ENCODE measurements around the gene NIT1. TPM values are rescaled to one million over a fixed set of nuclear protein-coding genes. Genes with fewer than 3 reads are reported as not detected.
A peak's percentile ranks its signal among the peaks of the same experiment; 100 is the strongest.

Gene NIT1
- total RNA-seq, 4 donors from 2014 or later: 28.3 to 58.2 (median 39.6) TPM

DNA sequence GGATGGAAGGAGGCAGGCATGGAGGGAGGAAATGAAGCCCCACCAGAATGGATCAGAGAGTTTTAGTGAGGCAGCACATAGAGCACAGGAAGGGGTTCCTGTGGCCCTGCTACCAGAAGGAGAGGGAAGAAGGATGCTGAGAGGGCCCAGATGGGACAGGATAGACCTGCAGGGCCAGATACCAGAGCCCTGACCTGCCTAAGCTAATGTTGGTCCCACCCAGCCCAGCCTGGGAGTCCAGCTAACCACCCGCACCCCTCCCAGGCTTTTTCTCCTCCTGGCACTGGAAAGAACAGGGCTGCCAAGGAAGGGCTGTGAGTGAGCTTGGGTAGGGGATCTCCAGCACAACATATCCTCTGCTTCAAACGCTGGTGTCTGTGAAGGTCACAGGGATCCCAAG, 35.4 kb upstream of the NIT1 start:
- Histone ChIP-seq H3K27ac (peak overlapping the region; percentile 92), H3K36me3 (no peaks in the 10 kb centered on the region), H3K4me3 (no peak overlapping the region), H3K27me3 (no peaks in the 10 kb centered on the region), H3K4me1 (peaks cover 57% of the 10 kb centered on the region), H3K9me3 (no peaks in the 10 kb centered on the region)
- WGBS: 65% methylated on average over 2 of the region's 2 CpGs
- no peak for DNase-seq (ENCODE audit: low spot score in 2 of 2)
- no peak for TF ChIP-seq EP300 (IDR thresholded peaks at IDR 0.05)
- no peak for TF ChIP-seq POLR2AphosphoS5 (IDR thresholded peaks at IDR 0.05)
- TF ChIP-seq, protein P1, sequence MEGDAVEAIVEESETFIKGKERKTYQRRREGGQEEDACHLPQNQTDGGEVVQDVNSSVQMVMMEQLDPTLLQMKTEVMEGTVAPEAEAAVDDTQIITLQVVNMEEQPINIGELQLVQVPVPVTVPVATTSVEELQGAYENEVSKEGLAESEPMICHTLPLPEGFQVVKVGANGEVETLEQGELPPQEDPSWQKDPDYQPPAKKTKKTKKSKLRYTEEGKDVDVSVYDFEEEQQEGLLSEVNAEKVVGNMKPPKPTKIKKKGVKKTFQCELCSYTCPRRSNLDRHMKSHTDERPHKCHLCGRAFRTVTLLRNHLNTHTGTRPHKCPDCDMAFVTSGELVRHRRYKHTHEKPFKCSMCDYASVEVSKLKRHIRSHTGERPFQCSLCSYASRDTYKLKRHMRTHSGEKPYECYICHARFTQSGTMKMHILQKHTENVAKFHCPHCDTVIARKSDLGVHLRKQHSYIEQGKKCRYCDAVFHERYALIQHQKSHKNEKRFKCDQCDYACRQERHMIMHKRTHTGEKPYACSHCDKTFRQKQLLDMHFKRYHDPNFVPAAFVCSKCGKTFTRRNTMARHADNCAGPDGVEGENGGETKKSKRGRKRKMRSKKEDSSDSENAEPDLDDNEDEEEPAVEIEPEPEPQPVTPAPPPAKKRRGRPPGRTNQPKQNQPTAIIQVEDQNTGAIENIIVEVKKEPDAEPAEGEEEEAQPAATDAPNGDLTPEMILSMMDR (IDR thresholded peaks at IDR 0.05): no peak
- TF ChIP-seq POLR2A (IDR thresholded peaks at IDR 0.05): no peak

DNA sequence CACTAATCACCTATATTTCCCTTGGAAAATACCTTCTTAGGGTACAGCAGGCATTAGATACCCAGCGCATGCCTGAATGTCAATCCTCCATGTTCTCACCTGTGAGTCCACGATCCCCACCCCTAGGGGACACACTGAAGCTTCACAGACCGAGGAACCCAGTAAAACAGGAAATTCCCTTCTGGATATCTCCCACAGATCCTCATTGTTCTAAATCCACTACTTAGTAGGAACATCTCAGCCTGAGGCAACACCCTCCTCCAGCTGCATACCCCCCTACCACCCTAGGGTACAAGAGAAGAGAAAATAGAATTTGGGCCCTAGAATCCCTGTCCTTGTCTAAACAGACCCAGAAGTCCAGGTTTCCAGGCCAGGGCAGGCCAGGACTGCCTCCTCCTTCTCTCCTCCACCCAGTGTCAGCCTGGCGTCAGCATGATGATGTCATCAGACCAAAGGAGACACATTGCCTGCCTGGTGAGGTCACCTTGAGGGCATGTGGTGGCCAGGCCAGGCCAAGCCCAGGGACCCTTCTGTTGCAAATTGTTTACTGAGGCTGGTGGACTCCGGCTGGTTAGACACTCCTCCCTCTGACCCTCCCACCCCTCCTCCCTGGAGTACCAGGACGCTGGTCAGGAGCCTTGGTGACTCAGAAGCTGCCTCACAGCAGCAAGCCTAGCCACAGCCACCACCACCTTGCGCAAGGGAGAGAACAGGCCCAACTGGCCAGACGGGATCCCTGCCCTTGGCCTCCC, 34.7 kb upstream of the NIT1 start:
- WGBS: 38% methylated on average over 5 of the region's 8 CpGs
- peak overlapping the region; percentile 45 for H3K4me3 ChIP-seq
- peaks cover 57% of the 10 kb centered on the region for H3K4me1 ChIP-seq
- H3K27ac ChIP-seq: peak overlapping the region; percentile 92
- TF ChIP-seq, protein P1 (IDR thresholded peaks at IDR 0.05): no peak
- peak; percentile 18 to 97 (median 94) for TF ChIP-seq POLR2AphosphoS5 (IDR thresholded peaks at IDR 0.05)
- H3K36me3 ChIP-seq: no peaks in the 10 kb centered on the region
- H3K27me3 ChIP-seq: no peaks in the 10 kb centered on the region
- no peaks in the 10 kb centered on the region for H3K9me3 ChIP-seq
- peak; percentile 91 to 95 for DNase-seq (ENCODE audit: low spot score in 2 of 2)

DNA sequence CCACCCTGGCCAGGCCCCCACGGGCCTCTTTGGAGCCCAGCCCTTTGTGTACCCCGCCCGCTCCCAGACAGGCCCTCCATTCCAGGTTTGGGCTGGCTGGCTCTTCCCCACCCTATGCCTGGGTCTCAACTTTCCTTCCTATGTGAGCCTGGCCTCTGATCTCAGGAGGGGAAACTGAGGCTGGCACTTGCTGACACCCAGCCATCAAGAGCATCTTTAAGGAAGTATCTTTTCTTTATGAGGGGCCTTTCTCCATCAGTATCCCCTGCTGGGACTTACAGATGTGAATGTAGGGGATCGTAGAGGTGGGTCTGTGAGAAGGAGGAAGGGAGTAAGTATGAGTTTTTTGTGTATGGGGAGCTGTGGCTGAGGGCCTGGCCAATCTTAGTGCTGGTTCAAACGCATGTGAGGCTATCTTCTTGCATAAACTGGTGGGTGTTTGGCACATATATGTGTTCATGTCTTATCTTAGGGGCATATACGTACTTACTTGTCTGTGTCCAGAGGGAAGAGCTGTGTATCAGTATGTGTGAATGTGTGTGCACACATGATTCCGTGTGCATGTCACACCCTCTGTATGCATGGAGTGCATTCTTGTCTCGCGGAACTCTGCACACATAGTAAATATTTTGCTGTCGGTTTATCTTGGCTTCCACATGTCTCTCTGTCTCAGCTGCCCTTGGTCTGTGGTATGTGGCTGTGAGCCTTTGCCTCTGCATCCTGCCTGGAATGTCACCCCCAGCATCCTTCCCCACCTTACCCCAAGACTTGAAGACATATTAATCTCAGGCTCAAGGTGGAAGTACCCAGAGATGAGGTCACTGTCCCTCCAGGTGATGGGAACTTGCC, 33.9 kb upstream of the NIT1 start:
- Histone ChIP-seq H3K36me3 (no peaks in the 10 kb centered on the region), H3K27ac (peak overlapping the region; percentile 92), H3K27me3 (no peaks in the 10 kb centered on the region), H3K4me1 (peaks cover 58% of the 10 kb centered on the region), H3K9me3 (no peaks in the 10 kb centered on the region), H3K4me3 (peak overlapping the region; percentile 45)
- WGBS: 73% methylated on average over 7 of the region's 10 CpGs
- TF ChIP-seq, protein P1 (IDR thresholded peaks at IDR 0.05): no peak
- TF ChIP-seq POLR2A (IDR thresholded peaks at IDR 0.05) (no peak), EP300 (IDR thresholded peaks at IDR 0.05) (no peak)
- no peak for DNase-seq (ENCODE audit: low spot score in 2 of 2)

DNA sequence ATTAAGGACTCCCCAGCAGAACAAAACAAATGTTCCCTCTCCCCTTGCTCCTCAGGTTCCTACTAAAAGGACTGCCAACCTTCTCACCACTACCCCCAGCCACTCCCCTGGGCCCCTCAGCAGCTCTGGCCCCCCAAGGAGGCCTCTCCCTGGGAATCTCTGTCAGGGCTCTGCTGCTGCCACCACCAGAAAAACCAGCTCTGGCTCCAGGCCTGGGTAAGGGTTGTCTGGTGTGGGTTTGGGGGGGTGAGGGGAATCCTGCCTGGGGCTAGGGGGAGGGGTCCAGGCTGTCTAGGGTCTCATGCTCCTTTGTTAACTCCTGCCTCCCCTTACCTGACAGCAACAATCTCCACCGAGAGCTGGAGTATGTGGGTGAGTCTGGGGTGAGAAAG, 33.3 kb upstream of the NIT1 start:
- Histone ChIP-seq H3K27ac (peak overlapping the region; percentile 92), H3K36me3 (no peaks in the 10 kb centered on the region), H3K4me1 (peaks cover 58% of the 10 kb centered on the region), H3K4me3 (peak overlapping the region; percentile 45), H3K27me3 (no peaks in the 10 kb centered on the region), H3K9me3 (no peaks in the 10 kb centered on the region)
- TF ChIP-seq EP300 (IDR thresholded peaks at IDR 0.05): no peak
- TF ChIP-seq POLR2AphosphoS5 (IDR thresholded peaks at IDR 0.05): no peak
- TF ChIP-seq, protein P1 (IDR thresholded peaks at IDR 0.05): no peak
- no peak for TF ChIP-seq POLR2A (IDR thresholded peaks at IDR 0.05)
- DNase-seq (ENCODE audit: low spot score in 2 of 2): no peak
- 75% methylated on average over 1 of the region's 1 CpG for WGBS

DNA sequence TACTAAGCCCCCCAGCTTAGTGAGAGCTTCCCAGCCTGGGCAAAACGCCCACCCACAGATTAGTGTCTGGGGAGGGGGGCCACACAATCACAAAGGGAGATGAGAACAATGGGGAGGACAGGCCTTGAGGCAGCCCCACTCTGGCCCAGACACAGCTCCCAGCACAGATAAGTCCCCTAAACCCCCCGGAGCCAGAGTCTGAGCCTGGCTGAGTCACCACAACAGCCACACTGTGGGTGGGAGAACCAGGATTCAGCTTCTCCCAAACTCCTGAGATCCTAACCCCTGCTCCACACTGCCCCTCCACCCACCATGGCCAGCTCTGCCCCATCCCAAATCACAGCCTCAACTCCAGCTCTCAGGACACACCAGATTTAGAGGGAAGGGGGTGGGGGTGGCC, 32.7 kb upstream of the NIT1 start:
- Histone ChIP-seq H3K4me3 (peak overlapping the region; percentile 45), H3K27ac (peak overlapping the region; percentile 92), H3K9me3 (no peaks in the 10 kb centered on the region), H3K4me1 (peaks cover 62% of the 10 kb centered on the region), H3K36me3 (no peaks in the 10 kb centered on the region), H3K27me3 (no peaks in the 10 kb centered on the region)
- TF ChIP-seq POLR2A (IDR thresholded peaks at IDR 0.05): no peak
- TF ChIP-seq, protein P1 (IDR thresholded peaks at IDR 0.05): no peak
- TF ChIP-seq EP300 (IDR thresholded peaks at IDR 0.05): no peak
- TF ChIP-seq POLR2AphosphoS5 (IDR thresholded peaks at IDR 0.05): no peak
- DNase-seq (ENCODE audit: low spot score in 2 of 2): no peak
- WGBS: 58% methylated on average over 2 of the region's 2 CpGs

Data from suprapubic skin (tissue), 4 donors.